Right lobe of liver (tissue), 6 donors: ENCODE results near the gene DLL4. TPM values are rescaled to one million over a fixed set of nuclear protein-coding genes. Genes with fewer than 3 reads are reported as not detected.

ENCODE experiments used
- ATAC-seq, 4 donors: fragments of 200-7000 bp; cut with Tn5 transposase; one replicate each; pipeline ENCODE4 v1.9.1; 2020; ENCODE audit warnings: mild to moderate bottlenecking in 4 of 4, moderate library complexity in 4 of 4
- DNase-seq, 3 donors: peaks; one replicate each; pipeline ENCODE4 v3.0.0-alpha.2; 2020
- H3K27ac ChIP-seq, 3 donors: fragments of 200-600 bp; one replicate each; pipeline ENCODE4 v1.8.0; 2022
- H3K27me3 ChIP-seq, 2 donors: fragments of 200-600 bp; one replicate each; pipeline ENCODE4 v1.8.0; 2022
- H3K36me3 ChIP-seq, 4 donors: fragments of 200-600 bp; sonication (generic) in 1 of 4; one replicate each; pipeline versions ENCODE4 v1.5.1 to v1.8.0; 2017 to 2022; ENCODE audit warnings: control low read depth in 1 of 4
- H3K4me1 ChIP-seq, 4 donors: fragments of 200-600 bp; sonication (generic) in 1 of 4; one replicate each; pipeline versions ENCODE4 v1.5.1 to v1.8.0; 2017 to 2022; ENCODE audit warnings: control low read depth in 1 of 4
- H3K4me3 ChIP-seq, 3 donors: fragments of 200-600 bp; one replicate each; pipeline ENCODE4 v1.8.0; 2022
- H3K9me3 ChIP-seq, 4 donors: fragments of 200-600 bp; sonication (generic) in 1 of 4; one replicate each; pipeline versions ENCODE4 v1.5.1 to v1.8.0; 2017 to 2022; ENCODE audit warnings: control low read depth in 1 of 4
- CTCF ChIP-seq, 4 donors: fragments of 200-600 bp in 3 of 4; fragments of 450-650 bp in 1 of 4; IDR thresholded peaks; one replicate each; pipeline versions ENCODE4 v1.5.1 to v1.8.0; 2016 to 2022; ENCODE audit warnings: antibody characterized with exemption in 4 of 4, mild to moderate bottlenecking in 2 of 4
- POLR2A ChIP-seq: fragments of 450-650 bp; IDR thresholded peaks from one replicate; pipeline ENCODE4 v1.6.1; 2017; ENCODE audit warnings: antibody characterized with exemption, mild to moderate bottlenecking
- WGBS: methylation state at CpG from one replicate; pipeline ENCODE4 v1.1.6; 2018; ENCODE audit warnings: low coverage, low lambda C conversion rate; ENCODE audit not compliant: insufficient coverage; ENCODE audit errors: missing lambda C conversion rate; 5-methylcytosine and 5-hydroxymethylcytosine counted together
- intact Hi-C, 2 donors: fragments of 100-400 bp; cut with DNase I; formaldehyde crosslinking; loops; one replicate each; pipeline versions ENCODE4 v1.11.2 to v1.14.1; 2022
- total RNA-seq, 6 experiments: library from RNA; depleted of rRNA in 2 of 6; stranded (reverse); fragments of >200 nt in 2 of 6; fragmentation: NEBNext Ultra II Directional in 3 of 6; extraction: Animal tissue kit (Norgen Biotek cat#: 25700) in 3 of 6; gene quantifications; one replicate each; pipeline versions ENCODE4 v1.1.0 to v1.2.4, GENCODE V29; 2016 to 2023
- donor health status: DM: no; HTN: yes; CAD: no.
- donor health status: DM: no; HTN: no; CAD: no.
- donor health status: DM: no; HTN: no; CAD: no.
- donor health status: DM: no; HTN: yes; CAD: no.
- donor health status: DM: no; HTN: yes; CAD: no.

The DLL4 gene
- total RNA-seq, 6 experiments from 2014 or later = 2.9 to 8.7 (median 4.2) TPM

- intact Hi-C loops = loop anchor here in 1 of 2 donors (5.0 kb wide), 1 partner anchor 36 kb away; no protein-coding TSS in a partner anchor
- TF ChIP-seq POLR2A (no peak), CTCF (IDR thresholded peaks at IDR 0.05) (no peak)
- DNase-seq = peak in 1 of 3 donors; percentile 52
- Histone ChIP-seq H3K9me3 (no peaks in the 10 kb centered on the region), H3K4me3 (no peak overlapping the region), H3K27ac (no peak overlapping the region), H3K4me1 (peaks cover 0 to 18% (median 6%) of the 10 kb centered on the region in 4 donors), H3K36me3 (peaks cover 0 to 11% (median 0%) of the 10 kb centered on the region in 4 donors), H3K27me3 (no peaks in the 10 kb centered on the region)
- WGBS = 83% methylated on average over 11 of the region's 22 CpGs
- no peak for ATAC-seq
Measured at GRCh38 chr15:40893019-40893670, 36.0 kb upstream of the DLL4 start.

GRCh38 chr15:40893733-40894680 lies 35.1 kb upstream of the DLL4 start, which contains the start of gene VPS18:
TSS of gene VPS18 (plus strand) at chr15:40894450. CDS start at chr15:40894769, 319 bp downstream.
- TF ChIP-seq CTCF (IDR thresholded peaks at IDR 0.05) (peak; percentile 97 to 99 (median 98)), POLR2A (peak; percentile 82)
- no peaks in the 10 kb centered on the region for H3K9me3 ChIP-seq
- WGBS = 2% methylated on average over 30 of the region's 55 CpGs
- peak within 1 kb of the TSS; percentile 85 to 90 (median 88) for H3K27ac ChIP-seq
- peaks cover 0 to 18% (median 6%) of the 10 kb centered on the region in 4 donors for H3K4me1 ChIP-seq
- H3K4me3 ChIP-seq = peak within 1 kb of the TSS; percentile 72 to 95 (median 83)
- intact Hi-C loops = loop anchor here in 1 of 2 donors (5.0 kb wide), 1 partner anchor 37 kb away; no protein-coding TSS in a partner anchor
- peak; percentile 92 to 97 (median 96) for ATAC-seq
- H3K36me3 ChIP-seq = peaks cover 0 to 19% (median 2%) of the 10 kb centered on the region in 4 donors
- no peaks in the 10 kb centered on the region for H3K27me3 ChIP-seq
- peak; percentile 99 for DNase-seq

- Histone ChIP-seq H3K27ac (peak overlapping the region; percentile 85 to 90 (median 88)), H3K27me3 (no peaks in the 10 kb centered on the region), H3K4me3 (peak overlapping the region; percentile 72 to 95 (median 83)), H3K4me1 (peaks cover 0 to 18% (median 6%) of the 10 kb centered on the region in 4 donors), H3K9me3 (no peaks in the 10 kb centered on the region), H3K36me3 (peaks cover 0 to 28% (median 7%) of the 10 kb centered on the region in 4 donors)
- peak in 3 of 4 donors; percentile 19 to 51 (median 26) for TF ChIP-seq CTCF (IDR thresholded peaks at IDR 0.05)
- no peak for TF ChIP-seq POLR2A
- WGBS = 6% methylated on average over 15 of the region's 33 CpGs
- peak in 2 of 3 donors; percentile 62 to 73 for DNase-seq
- intact Hi-C loops = loop anchor here in 1 of 2 donors (5.0 kb wide), 1 partner anchor 38 kb away; no protein-coding TSS in a partner anchor
- peak; percentile 42 to 48 (median 45) for ATAC-seq
Measured at GRCh38 chr15:40894681-40895448, 34.3 kb upstream of the DLL4 start.
